Keratinocyte (primary cell): ENCODE measurements around the gene CACNA1I. TPM values are rescaled to one million over a fixed set of nuclear protein-coding genes. Genes with fewer than 3 reads are reported as not detected.

Source experiments
- DNase-seq: peaks from one replicate; pipeline ENCODE4 v3.0.0-alpha.2; 2011; ENCODE audit warnings: low read depth, missing footprints, low spot score
- FAIRE-seq: peaks from 2 replicates; lab custom pipeline; 2011; peaks lifted over from hg19 to GRCh38; lab: Jason Lieb, UNC
- H2AFZ ChIP-seq: 2 replicates; pipeline ENCODE4 v1.6.0; 2012; ENCODE audit warnings: low read length, control low read depth, inconsistent platforms; ENCODE audit not compliant: control insufficient read depth
- H3K27ac ChIP-seq: 2 replicates; pipeline ENCODE4 v1.5.1; 2011; ENCODE audit warnings: low read length; ENCODE audit not compliant: control insufficient read depth, insufficient read depth
- H3K27me3 ChIP-seq: 3 replicates; pipeline ENCODE4 v1.6.0; 2011; ENCODE audit warnings: low read length; ENCODE audit not compliant: control insufficient read depth, insufficient read depth; ENCODE audit errors: extremely low read depth
- H3K36me3 ChIP-seq, 2 experiments: 2 replicates in 1 of 2; 3 replicates in 1 of 2; pipeline ENCODE4 v1.5.1; 2011; ENCODE audit warnings: low read length in 2 of 2, mild to moderate bottlenecking in 1 of 2; ENCODE audit not compliant: control insufficient read depth in 2 of 2, insufficient read depth in 2 of 2; ENCODE audit errors: extremely low read depth in 1 of 2
- H3K4me1 ChIP-seq: 3 replicates; pipeline ENCODE4 v1.5.1; 2011; ENCODE audit warnings: low read length; ENCODE audit not compliant: control insufficient read depth, insufficient read depth; ENCODE audit errors: extremely low read depth
- H3K4me2 ChIP-seq: 3 replicates; pipeline ENCODE4 v1.6.0; 2011; ENCODE audit warnings: low read depth, low read length; ENCODE audit not compliant: control insufficient read depth, insufficient read depth; ENCODE audit errors: extremely low read depth
- H3K4me3 ChIP-seq, 3 experiments: fragments of 200-600 bp in 1 of 3; sonication (generic) in 1 of 3; 2 replicates in 2 of 3; 3 replicates in 1 of 3; pipeline ENCODE4 v1.5.1; 2011 to 2016; ENCODE audit warnings: low read length in 3 of 3, mild to moderate bottlenecking in 3 of 3, control low read depth in 2 of 3, inconsistent platforms in 1 of 3, low read depth in 1 of 3, mixed read lengths in 1 of 3, mixed run types in 1 of 3, moderate library complexity in 1 of 3; ENCODE audit not compliant: control insufficient read depth in 2 of 3, insufficient read depth in 2 of 3; ENCODE audit errors: extremely low read depth in 1 of 3
- H3K79me2 ChIP-seq: 2 replicates; pipeline ENCODE4 v1.6.0; 2012; ENCODE audit warnings: low read length; ENCODE audit not compliant: control insufficient read depth, insufficient read depth
- H3K9ac ChIP-seq: 3 replicates; pipeline ENCODE4 v1.6.0; 2011; ENCODE audit warnings: low read length; ENCODE audit not compliant: control insufficient read depth, insufficient read depth; ENCODE audit errors: extremely low read depth
- H3K9me1 ChIP-seq: 3 replicates; pipeline ENCODE4 v1.6.0; 2011; ENCODE audit warnings: low read length; ENCODE audit not compliant: control insufficient read depth, insufficient read depth; ENCODE audit errors: extremely low read depth
- H3K9me3 ChIP-seq: 2 replicates; pipeline ENCODE4 v1.5.1; 2012; ENCODE audit warnings: low read depth, low read length; ENCODE audit not compliant: control insufficient read depth
- H4K20me1 ChIP-seq: 3 replicates; pipeline ENCODE4 v1.6.0; 2011; ENCODE audit warnings: low read length; ENCODE audit not compliant: control insufficient read depth, insufficient read depth; ENCODE audit errors: extremely low read depth
- EZH2 ChIP-seq: IDR thresholded peaks from one replicate; pipeline ENCODE4 v1.6.1; 2012; ENCODE audit warnings: inconsistent platforms, mild to moderate bottlenecking, low read length, moderate library complexity
- dilution Hi-C: fragments of 300-500 bp; cut with MboI; formaldehyde crosslinking; loops from one replicate; pipeline ENCODE4 v1.7.0; 2020; ENCODE audit warnings: low sequenced_read_pairs; ENCODE audit not compliant: extremely low pct_ligation_motif_present
- polyA plus RNA-seq, 5 experiments: library from polyadenylated mRNA; depleted of rRNA in 3 of 5; stranded (reverse) in 3 of 5; stranded (forward) in 1 of 5; unstranded in 1 of 5; fragments of >200 nt; gene quantifications; 1 replicate in 1 of 5; 2 replicates in 3 of 5; 3 replicates in 1 of 5; pipeline versions ENCODE4 v1.2.1 to v1.2.3, GENCODE V29; 2011 to 2012; ENCODE audit warnings: missing spikeins in 2 of 5, low read depth in 1 of 5, low replicate concordance in 1 of 5
- TF ChIP-seq, protein P1 (sequence below), 3 experiments: IDR thresholded peaks in 1 of 3; conservative IDR thresholded peaks in 1 of 3; optimal IDR thresholded peaks in 1 of 3; 2 replicates in 2 of 3; 3 replicates in 1 of 3; pipeline versions ENCODE3 to v1.5.1; 2011; ENCODE audit warnings: low read length in 3 of 3, mild to moderate bottlenecking in 3 of 3, moderate library complexity in 2 of 3, control low read depth in 1 of 3, inconsistent platforms in 1 of 3; ENCODE audit not compliant: insufficient read depth in 2 of 3; ENCODE audit errors: extremely low read depth in 1 of 3

Gene CACNA1I
- polyA plus RNA-seq, 1 donor (not counting 4 experiments of a cell fraction or from before 2014, with no cell fraction given): not detected

DNA sequence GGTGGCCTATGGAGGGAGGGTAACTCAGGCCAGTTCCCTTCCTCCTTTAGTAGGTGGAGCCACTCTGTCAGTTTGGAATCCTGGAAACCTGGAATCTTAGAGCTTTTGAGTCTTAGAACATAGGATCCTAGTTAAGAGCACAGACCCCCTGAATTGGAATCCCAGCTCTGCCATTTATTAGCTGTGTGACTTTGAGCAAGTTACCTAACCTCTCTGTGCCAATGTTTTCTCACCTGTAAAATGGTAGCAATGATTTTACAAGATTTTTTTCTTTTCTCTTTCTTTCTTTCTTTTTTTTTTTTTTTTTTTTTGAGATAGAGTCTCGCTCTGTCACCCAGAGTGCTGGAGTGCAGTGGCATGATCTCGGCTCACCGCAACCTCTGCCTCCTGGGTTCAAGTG is 17.1 kb upstream of the CACNA1I start:
- dilution Hi-C loops: no loop called here
- no peak for DNase-seq
- Histone ChIP-seq H3K9me1 (no peaks in the 10 kb centered on the region), H3K36me3 (no peaks in the 10 kb centered on the region), H3K4me2 (no peak overlapping the region), H2AFZ (no peak overlapping the region), H3K27me3 (peaks cover 46% of the 10 kb centered on the region), H3K4me3 (no peak overlapping the region), H3K79me2 (no peaks in the 10 kb centered on the region), H3K9me3 (no peaks in the 10 kb centered on the region), H4K20me1 (no peaks in the 10 kb centered on the region), H3K27ac (no peak overlapping the region), H3K4me1 (no peaks in the 10 kb centered on the region), H3K9ac (no peak overlapping the region)
- TF ChIP-seq, protein P1, sequence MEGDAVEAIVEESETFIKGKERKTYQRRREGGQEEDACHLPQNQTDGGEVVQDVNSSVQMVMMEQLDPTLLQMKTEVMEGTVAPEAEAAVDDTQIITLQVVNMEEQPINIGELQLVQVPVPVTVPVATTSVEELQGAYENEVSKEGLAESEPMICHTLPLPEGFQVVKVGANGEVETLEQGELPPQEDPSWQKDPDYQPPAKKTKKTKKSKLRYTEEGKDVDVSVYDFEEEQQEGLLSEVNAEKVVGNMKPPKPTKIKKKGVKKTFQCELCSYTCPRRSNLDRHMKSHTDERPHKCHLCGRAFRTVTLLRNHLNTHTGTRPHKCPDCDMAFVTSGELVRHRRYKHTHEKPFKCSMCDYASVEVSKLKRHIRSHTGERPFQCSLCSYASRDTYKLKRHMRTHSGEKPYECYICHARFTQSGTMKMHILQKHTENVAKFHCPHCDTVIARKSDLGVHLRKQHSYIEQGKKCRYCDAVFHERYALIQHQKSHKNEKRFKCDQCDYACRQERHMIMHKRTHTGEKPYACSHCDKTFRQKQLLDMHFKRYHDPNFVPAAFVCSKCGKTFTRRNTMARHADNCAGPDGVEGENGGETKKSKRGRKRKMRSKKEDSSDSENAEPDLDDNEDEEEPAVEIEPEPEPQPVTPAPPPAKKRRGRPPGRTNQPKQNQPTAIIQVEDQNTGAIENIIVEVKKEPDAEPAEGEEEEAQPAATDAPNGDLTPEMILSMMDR (optimal IDR thresholded peaks at IDR 0.05 in 1 of 3, IDR thresholded peaks at IDR 0.05 in 1 of 3, conservative IDR thresholded peaks at IDR 0.05 in 1 of 3; ENCODE audit: extremely low read depth in 1 of 3, insufficient read depth in 2 of 3, low read length in 3 of 3): no peak
- no peak for TF ChIP-seq EZH2
- no peak for FAIRE-seq

DNA sequence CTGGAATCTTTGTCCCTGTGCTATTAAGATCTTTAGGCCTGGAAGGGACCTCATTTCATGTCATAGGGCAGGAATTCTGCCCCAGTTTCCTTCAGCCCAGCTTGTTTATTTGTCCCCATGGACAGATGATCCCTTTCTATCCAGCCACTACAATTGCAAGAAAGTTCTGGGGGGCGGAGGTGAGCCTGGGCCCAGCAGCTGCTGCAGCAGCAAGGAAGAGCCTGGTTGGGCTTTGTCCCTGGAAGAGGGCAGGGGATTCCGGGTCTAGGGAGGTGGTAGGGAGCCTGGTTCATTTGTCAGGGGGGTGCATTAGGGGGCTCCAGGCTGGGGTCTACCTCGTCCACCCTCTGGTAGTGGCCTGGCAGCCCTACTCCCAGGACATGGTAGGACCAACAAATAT is 16.4 kb upstream of the CACNA1I start:
- Histone ChIP-seq H3K4me1 (no peaks in the 10 kb centered on the region), H3K9me1 (no peaks in the 10 kb centered on the region), H3K9ac (no peak overlapping the region), H3K79me2 (no peaks in the 10 kb centered on the region), H3K27ac (no peak overlapping the region), H2AFZ (no peak overlapping the region), H3K9me3 (no peaks in the 10 kb centered on the region), H3K4me2 (no peak overlapping the region), H3K27me3 (peaks cover 54% of the 10 kb centered on the region), H3K4me3 (no peak overlapping the region), H3K36me3 (no peaks in the 10 kb centered on the region), H4K20me1 (no peaks in the 10 kb centered on the region)
- TF ChIP-seq EZH2: no peak
- TF ChIP-seq, protein P1 (optimal IDR thresholded peaks at IDR 0.05 in 1 of 3, IDR thresholded peaks at IDR 0.05 in 1 of 3, conservative IDR thresholded peaks at IDR 0.05 in 1 of 3; ENCODE audit: extremely low read depth in 1 of 3, insufficient read depth in 2 of 3, low read length in 3 of 3): no peak
- FAIRE-seq (no peak), DNase-seq (no peak)
- dilution Hi-C loops: no loop called here
